ENCODE measurements around the gene DDX51. TPM values are rescaled to one million over a fixed set of nuclear protein-coding genes. Genes with fewer than 3 reads are reported as not detected.

The DDX51 gene
- polyA plus RNA-seq, 2 of the 4 experiments (the other 2 are of a cell fraction) = 10.2 to 22.6 TPM

DNA sequence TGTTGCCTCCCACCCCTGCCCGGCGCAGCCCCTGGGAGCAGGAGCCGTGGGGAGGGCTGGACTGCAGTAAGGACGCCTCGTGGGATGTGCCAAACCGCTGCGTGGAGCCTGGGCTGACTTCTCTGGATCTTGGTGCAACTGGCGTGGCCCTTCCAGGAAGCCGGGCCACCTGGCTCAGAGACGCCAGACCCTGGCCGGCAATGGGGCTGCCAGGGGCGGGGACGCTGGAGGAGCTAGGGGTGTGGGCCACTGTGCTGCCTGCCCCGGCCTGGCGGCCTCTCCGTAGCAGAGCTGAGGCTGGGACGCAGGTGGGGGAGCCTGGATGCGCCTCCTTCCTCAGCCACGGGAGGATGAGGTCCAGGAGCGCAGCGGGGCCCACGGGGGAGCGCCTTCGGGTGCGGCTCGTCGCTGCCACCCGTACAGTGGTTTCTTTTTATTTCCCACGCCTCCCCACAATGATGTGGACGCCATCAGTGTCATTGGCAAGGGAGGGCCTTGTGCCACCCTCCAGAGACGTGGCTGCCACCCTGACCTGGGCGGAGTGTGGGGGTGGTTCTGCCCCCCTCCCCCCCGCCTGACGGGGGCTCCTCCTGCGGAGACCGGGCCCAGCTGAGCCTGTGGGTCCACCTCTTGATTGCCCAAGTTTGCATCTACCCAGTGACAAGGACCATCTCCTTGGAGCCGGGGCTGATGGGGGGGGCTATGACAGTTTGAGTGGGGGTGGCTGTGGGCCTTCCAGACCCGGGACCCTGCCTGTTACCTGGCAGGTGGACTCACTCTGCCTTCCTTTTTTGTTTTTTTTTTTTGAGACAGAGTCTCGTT lies 11.3 kb downstream of the DDX51 start:
- ChIA-PET POLR2A (no interaction called here), CTCF (no interaction called here)
- TF ChIP-seq KDM1A (IDR thresholded peaks at IDR 0.05; ENCODE audit: low read depth) = no peak
- TF ChIP-seq ESRRA (IDR thresholded peaks at IDR 0.05; ENCODE audit: borderline replicate concordance, low read length) = no peak
- TF ChIP-seq PHF8 (IDR thresholded peaks at IDR 0.05; ENCODE audit: borderline replicate concordance, low read depth) = no peak
- no peak for TF ChIP-seq HDAC2 (IDR thresholded peaks at IDR 0.05)
- TF ChIP-seq CEBPB (IDR thresholded peaks at IDR 0.05) = no peak
- no peak for TF ChIP-seq GATA3 (IDR thresholded peaks at IDR 0.05; ENCODE audit: borderline replicate concordance)
- no peak for TF ChIP-seq RARB (CRISPR knock-in tag; IDR thresholded peaks at IDR 0.05)
- TF ChIP-seq, protein P1, sequence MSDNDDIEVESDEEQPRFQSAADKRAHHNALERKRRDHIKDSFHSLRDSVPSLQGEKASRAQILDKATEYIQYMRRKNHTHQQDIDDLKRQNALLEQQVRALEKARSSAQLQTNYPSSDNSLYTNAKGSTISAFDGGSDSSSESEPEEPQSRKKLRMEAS (IDR thresholded peaks at IDR 0.05) = no peak
- TF ChIP-seq HOXB13 (CRISPR knock-in tag; IDR thresholded peaks at IDR 0.05; ENCODE audit: low read depth) = no peak
- TF ChIP-seq, protein P2, sequence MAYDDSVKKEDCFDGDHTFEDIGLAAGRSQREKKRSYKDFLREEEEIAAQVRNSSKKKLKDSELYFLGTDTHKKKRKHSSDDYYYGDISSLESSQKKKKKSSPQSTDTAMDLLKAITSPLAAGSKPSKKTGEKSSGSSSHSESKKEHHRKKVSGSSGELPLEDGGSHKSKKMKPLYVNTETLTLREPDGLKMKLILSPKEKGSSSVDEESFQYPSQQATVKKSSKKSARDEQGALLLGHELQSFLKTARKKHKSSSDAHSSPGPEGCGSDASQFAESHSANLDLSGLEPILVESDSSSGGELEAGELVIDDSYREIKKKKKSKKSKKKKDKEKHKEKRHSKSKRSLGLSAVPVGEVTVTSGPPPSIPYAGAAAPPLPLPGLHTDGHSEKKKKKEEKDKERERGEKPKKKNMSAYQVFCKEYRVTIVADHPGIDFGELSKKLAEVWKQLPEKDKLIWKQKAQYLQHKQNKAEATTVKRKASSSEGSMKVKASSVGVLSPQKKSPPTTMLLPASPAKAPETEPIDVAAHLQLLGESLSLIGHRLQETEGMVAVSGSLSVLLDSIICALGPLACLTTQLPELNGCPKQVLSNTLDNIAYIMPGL (CRISPR knock-in tag; IDR thresholded peaks at IDR 0.05; ENCODE audit: borderline replicate concordance) = no peak
- TF ChIP-seq ZNF302 (CRISPR knock-in tag; IDR thresholded peaks at IDR 0.05) = no peak
- TF ChIP-seq HOXB5 (CRISPR knock-in tag; IDR thresholded peaks at IDR 0.05) = no peak
- TF ChIP-seq FOXS1 (CRISPR knock-in tag; IDR thresholded peaks at IDR 0.05) = no peak
- no peak for TF ChIP-seq SREBF2 (IDR thresholded peaks at IDR 0.05)
- no peak for TF ChIP-seq NR3C1 (IDR thresholded peaks at IDR 0.05)
- no peak for TF ChIP-seq ZC3H11A (IDR thresholded peaks at IDR 0.05)
- TF ChIP-seq RNF2 (IDR thresholded peaks at IDR 0.05; ENCODE audit: borderline replicate concordance, low read depth) = no peak
- no peak for TF ChIP-seq CBX2 (IDR thresholded peaks at IDR 0.05; ENCODE audit: borderline replicate concordance, low read depth)
- no peak for TF ChIP-seq RCOR1 (IDR thresholded peaks at IDR 0.05; ENCODE audit: low read depth, low read length)
- Histone ChIP-seq H3K4me2 (no peak overlapping the region), H3K27ac (no peak overlapping the region), H3K4me1 (no peaks in the 10 kb centered on the region), H3K9me3 (peaks cover 1% of the 10 kb centered on the region; the same call in 1 of the 3 replicates), H3K4me3 (no peak overlapping the region)
- 79% methylated on average over 24 of the region's 39 CpGs for whole genome bisulfite sequencing (ENCODE audit: missing lambda C conversion rate)
- no peak for DNase-seq (ENCODE audit: low read depth in 1 of 2, low spot score in 1 of 2)
- ATAC-seq = peak; percentile 8 to 16; a peak in 2 of 6 replicates
- FAIRE-seq = no peak

DNA sequence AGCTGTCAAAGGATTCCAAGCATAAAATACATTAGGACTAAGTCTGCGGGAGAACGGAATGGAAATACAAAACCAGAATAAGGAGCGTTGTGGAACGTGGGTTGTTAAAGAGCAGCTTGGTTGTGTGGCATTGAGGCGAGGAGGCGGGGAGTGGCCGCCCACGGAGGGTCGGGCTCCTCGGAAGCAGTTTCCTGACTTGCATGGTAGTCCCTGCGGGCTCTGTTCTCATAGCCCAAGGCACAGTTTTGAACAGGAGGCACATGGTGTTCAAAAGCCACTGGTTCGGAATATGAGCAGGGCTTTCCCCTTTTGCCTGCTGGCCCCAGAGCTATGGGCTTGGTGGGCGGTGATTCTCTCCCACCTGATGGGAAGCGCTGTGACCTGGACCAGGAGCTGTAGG lies 12.2 kb downstream of the DDX51 start:
- WGBS (ENCODE audit: missing lambda C conversion rate) = 84% methylated on average over 14 of the region's 14 CpGs
- POLR2A ChIA-PET = no interaction called here
- Histone ChIP-seq H3K9me3 (peaks cover 4% of the 10 kb centered on the region; the same call in 1 of the 3 replicates), H3K4me3 (no peak overlapping the region), H3K4me1 (no peaks in the 10 kb centered on the region), H3K27ac (no peak overlapping the region), H3K4me2 (no peak overlapping the region)
- CTCF ChIA-PET = interaction anchor here (0.6 to 1.7 kb wide), 2 partner anchors 8 to 89 kb away, joined by 4 to 5 read pairs; no protein-coding TSS in a partner anchor
- no peak for FAIRE-seq
- no peak for ATAC-seq
- DNase-seq (ENCODE audit: low read depth in 1 of 2, low spot score in 1 of 2) = no peak
- TF ChIP-seq FOXS1 (CRISPR knock-in tag; IDR thresholded peaks at IDR 0.05) (no peak), HOXB13 (CRISPR knock-in tag; IDR thresholded peaks at IDR 0.05; ENCODE audit: low read depth) (no peak), MYC (IDR thresholded peaks at IDR 0.05; ENCODE audit: borderline replicate concordance, low read length) (no peak), RNF2 (IDR thresholded peaks at IDR 0.05; ENCODE audit: borderline replicate concordance, low read depth) (no peak), PHF8 (IDR thresholded peaks at IDR 0.05; ENCODE audit: borderline replicate concordance, low read depth) (no peak), EHMT2 (IDR thresholded peaks at IDR 0.05; ENCODE audit: low read depth) (no peak), KDM1A (IDR thresholded peaks at IDR 0.05; ENCODE audit: low read depth) (no peak), CBX8 (IDR thresholded peaks at IDR 0.05) (no peak), NR3C1 (IDR thresholded peaks at IDR 0.05) (no peak), ZNF302 (CRISPR knock-in tag; IDR thresholded peaks at IDR 0.05) (no peak), GATA3 (IDR thresholded peaks at IDR 0.05; ENCODE audit: borderline replicate concordance) (no peak), HDAC2 (IDR thresholded peaks at IDR 0.05) (no peak), RCOR1 (IDR thresholded peaks at IDR 0.05; ENCODE audit: low read depth, low read length) (no peak), EHF (CRISPR knock-in tag; IDR thresholded peaks at IDR 0.05) (no peak)
- TF ChIP-seq, protein P3, sequence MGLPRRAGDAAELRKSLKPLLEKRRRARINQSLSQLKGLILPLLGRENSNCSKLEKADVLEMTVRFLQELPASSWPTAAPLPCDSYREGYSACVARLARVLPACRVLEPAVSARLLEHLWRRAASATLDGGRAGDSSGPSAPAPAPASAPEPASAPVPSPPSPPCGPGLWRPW (IDR thresholded peaks at IDR 0.05) = no peak
- TF ChIP-seq, protein P4, sequence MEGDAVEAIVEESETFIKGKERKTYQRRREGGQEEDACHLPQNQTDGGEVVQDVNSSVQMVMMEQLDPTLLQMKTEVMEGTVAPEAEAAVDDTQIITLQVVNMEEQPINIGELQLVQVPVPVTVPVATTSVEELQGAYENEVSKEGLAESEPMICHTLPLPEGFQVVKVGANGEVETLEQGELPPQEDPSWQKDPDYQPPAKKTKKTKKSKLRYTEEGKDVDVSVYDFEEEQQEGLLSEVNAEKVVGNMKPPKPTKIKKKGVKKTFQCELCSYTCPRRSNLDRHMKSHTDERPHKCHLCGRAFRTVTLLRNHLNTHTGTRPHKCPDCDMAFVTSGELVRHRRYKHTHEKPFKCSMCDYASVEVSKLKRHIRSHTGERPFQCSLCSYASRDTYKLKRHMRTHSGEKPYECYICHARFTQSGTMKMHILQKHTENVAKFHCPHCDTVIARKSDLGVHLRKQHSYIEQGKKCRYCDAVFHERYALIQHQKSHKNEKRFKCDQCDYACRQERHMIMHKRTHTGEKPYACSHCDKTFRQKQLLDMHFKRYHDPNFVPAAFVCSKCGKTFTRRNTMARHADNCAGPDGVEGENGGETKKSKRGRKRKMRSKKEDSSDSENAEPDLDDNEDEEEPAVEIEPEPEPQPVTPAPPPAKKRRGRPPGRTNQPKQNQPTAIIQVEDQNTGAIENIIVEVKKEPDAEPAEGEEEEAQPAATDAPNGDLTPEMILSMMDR (IDR thresholded peaks at IDR 0.05) = no peak
- TF ChIP-seq, protein P5, sequence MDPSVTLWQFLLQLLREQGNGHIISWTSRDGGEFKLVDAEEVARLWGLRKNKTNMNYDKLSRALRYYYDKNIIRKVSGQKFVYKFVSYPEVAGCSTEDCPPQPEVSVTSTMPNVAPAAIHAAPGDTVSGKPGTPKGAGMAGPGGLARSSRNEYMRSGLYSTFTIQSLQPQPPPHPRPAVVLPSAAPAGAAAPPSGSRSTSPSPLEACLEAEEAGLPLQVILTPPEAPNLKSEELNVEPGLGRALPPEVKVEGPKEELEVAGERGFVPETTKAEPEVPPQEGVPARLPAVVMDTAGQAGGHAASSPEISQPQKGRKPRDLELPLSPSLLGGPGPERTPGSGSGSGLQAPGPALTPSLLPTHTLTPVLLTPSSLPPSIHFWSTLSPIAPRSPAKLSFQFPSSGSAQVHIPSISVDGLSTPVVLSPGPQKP (IDR thresholded peaks at IDR 0.05; ENCODE audit: low read depth, low read length) = no peak
- TF ChIP-seq, protein P6, sequence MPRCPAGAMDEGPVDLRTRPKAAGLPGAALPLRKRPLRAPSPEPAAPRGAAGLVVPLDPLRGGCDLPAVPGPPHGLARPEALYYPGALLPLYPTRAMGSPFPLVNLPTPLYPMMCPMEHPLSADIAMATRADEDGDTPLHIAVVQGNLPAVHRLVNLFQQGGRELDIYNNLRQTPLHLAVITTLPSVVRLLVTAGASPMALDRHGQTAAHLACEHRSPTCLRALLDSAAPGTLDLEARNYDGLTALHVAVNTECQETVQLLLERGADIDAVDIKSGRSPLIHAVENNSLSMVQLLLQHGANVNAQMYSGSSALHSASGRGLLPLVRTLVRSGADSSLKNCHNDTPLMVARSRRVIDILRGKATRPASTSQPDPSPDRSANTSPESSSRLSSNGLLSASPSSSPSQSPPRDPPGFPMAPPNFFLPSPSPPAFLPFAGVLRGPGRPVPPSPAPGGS (IDR thresholded peaks at IDR 0.05) = no peak

All from A549 (cell line).